Neural progenitor cell (in vitro differentiated cells): ENCODE results near the gene KNL1. TPM values are rescaled to one million over a fixed set of nuclear protein-coding genes. Genes with fewer than 3 reads are reported as not detected.
A peak's percentile ranks its signal among the peaks of the same experiment; 100 is the strongest.

ENCODE experiments used
- DNase-seq: peaks from one replicate; pipeline ENCODE4 v3.0.0-alpha.2; 2016; ENCODE audit warnings: low spot score
- H2AFZ ChIP-seq: fragments of 200-600 bp; sonication (generic); replicated peaks from 2 replicates; pipeline ENCODE4 v1.6.1; 2016; ENCODE audit warnings: antibody characterized with exemption
- H3F3A ChIP-seq: fragments of 200-600 bp; sonication (generic); 2 replicates; pipeline ENCODE4 v1.6.1; 2016; ENCODE audit warnings: antibody characterized with exemption, low read depth
- H3K27ac ChIP-seq: fragments of 200-600 bp; sonication (generic); 2 replicates; pipeline ENCODE4 v1.5.1; 2016; ENCODE audit warnings: mild to moderate bottlenecking
- H3K27me3 ChIP-seq: fragments of 200-600 bp; sonication (generic); 2 replicates; pipeline ENCODE4 v1.6.1; 2016; ENCODE audit warnings: mild to moderate bottlenecking, moderate library complexity
- H3K36me3 ChIP-seq: fragments of 200-600 bp; sonication (generic); 2 replicates; pipeline ENCODE4 v1.5.1; 2016
- H3K4me1 ChIP-seq: fragments of 200-600 bp; sonication (generic); 2 replicates; pipeline ENCODE4 v1.6.1; 2016; ENCODE audit warnings: mixed run types
- H3K4me2 ChIP-seq: fragments of 200-600 bp; sonication (generic); 2 replicates; pipeline ENCODE4 v1.6.1; 2016
- H3K4me3 ChIP-seq: fragments of 200-600 bp; sonication (generic); 2 replicates; pipeline ENCODE4 v1.5.1; 2016
- H3K79me2 ChIP-seq: fragments of 200-600 bp; sonication (generic); 2 replicates; pipeline ENCODE4 v1.6.1; 2016; ENCODE audit warnings: low read depth
- H3K9ac ChIP-seq: fragments of 200-600 bp; sonication (generic); 2 replicates; pipeline ENCODE4 v1.6.1; 2016
- H3K9me3 ChIP-seq: fragments of 200-600 bp; sonication (generic); 2 replicates; pipeline ENCODE4 v1.5.1; 2016; ENCODE audit warnings: low read depth
- H4K20me1 ChIP-seq: fragments of 200-600 bp; sonication (generic); 2 replicates; pipeline ENCODE4 v1.6.1; 2016; ENCODE audit warnings: low read depth
- H3K27ac Mint-ChIP-seq: 3 replicates; pipeline ENCODE4 v1.8.0; 2021; ENCODE audit warnings: mixed read lengths
- H3K27me3 Mint-ChIP-seq: 2 replicates; pipeline ENCODE4 v1.8.0; 2022; ENCODE audit warnings: low read depth, mild to moderate bottlenecking, inconsistent platforms, moderate library complexity, mixed read lengths; ENCODE audit not compliant: insufficient read depth
- H3K36me3 Mint-ChIP-seq: 3 replicates; pipeline ENCODE4 v1.8.0; 2021; ENCODE audit warnings: mixed read lengths
- H3K4me1 Mint-ChIP-seq: 3 replicates; pipeline ENCODE4 v1.8.0; 2021; ENCODE audit warnings: mixed read lengths
- H3K4me3 Mint-ChIP-seq: 3 replicates; pipeline ENCODE4 v1.8.0; 2021; ENCODE audit warnings: mild to moderate bottlenecking, moderate library complexity, mixed read lengths
- H3K9me3 Mint-ChIP-seq: 3 replicates; pipeline ENCODE4 v1.8.0; 2020; ENCODE audit warnings: mixed read lengths
- EZH2 ChIP-seq: fragments of 200-600 bp; sonication (generic); IDR thresholded peaks from 2 replicates; pipeline ENCODE4 v1.6.1; 2017; ENCODE audit warnings: antibody characterized with exemption, mild to moderate bottlenecking, moderate library complexity
- EZH2phosphoT487 ChIP-seq: fragments of 200-600 bp; sonication (generic); IDR thresholded peaks from 2 replicates; pipeline ENCODE4 v1.6.1; 2017; ENCODE audit warnings: antibody characterized with exemption
- total RNA-seq: library from RNA; depleted of rRNA; stranded (reverse); fragments of >200 nt; gene quantifications from 2 replicates; pipeline ENCODE4 v1.2.3, GENCODE V29; 2015; ENCODE audit warnings: low replicate concordance
- TF ChIP-seq, protein P1 (sequence below): fragments of 200-600 bp; sonication (generic); IDR thresholded peaks from 2 replicates; pipeline ENCODE4 v1.5.1; 2017; ENCODE audit warnings: antibody characterized with exemption, mild to moderate bottlenecking

The KNL1 gene
- total RNA-seq, 1 donor from 2014 or later: 125 TPM

DNA sequence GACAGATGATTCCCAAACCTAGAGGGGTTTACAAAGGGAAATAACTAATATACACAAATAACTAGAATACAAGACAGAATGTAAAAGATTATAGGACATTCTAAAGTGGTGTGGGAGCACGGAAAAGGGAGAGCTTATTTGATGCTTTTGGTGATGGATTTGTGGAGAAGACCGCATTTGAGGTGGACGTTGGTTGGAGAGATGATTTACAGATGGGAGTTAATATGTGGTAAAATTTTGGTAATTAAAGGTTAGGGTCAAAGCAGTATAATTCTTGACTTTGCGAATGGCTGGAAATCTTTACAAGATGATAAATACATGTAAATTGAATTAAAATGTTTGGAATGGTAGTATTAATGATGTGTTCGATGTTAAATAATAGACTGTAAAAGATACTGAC is 1.2 kb downstream of the KNL1 start:
- H3K4me2 ChIP-seq: peak overlapping the region; percentile 87
- H3K27ac Mint-ChIP-seq: no peak overlapping the region

DNA sequence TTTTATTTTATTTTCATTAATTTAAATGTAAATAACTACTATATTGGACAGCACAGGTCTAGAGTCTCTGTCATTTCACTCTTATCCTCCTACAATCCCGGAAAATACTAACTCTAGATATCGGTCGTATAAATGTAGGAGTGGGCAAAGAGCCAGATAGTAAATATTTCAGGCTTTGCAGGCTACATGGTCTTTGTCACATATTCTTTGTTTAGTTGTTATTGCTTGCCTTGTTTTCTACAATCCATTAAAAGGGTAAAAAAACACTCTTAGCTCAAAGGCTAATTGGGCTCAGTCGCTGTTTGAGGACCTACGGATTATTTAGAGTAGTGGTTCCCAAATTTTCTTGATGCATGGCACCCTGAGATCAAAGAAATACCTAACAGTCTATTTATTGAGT is 1.7 kb downstream of the KNL1 start:
- Histone ChIP-seq H3K36me3 (no peaks in the 10 kb centered on the region), H3K79me2 (peaks cover 60% of the 10 kb centered on the region), H3K4me3 (peak overlapping the region; percentile 75), H4K20me1 (no peaks in the 10 kb centered on the region), H3K4me1 (peaks cover 9% of the 10 kb centered on the region), H2AFZ (no peak overlapping the region), H3K9me3 (no peaks in the 10 kb centered on the region), H3K9ac (no peak overlapping the region), H3F3A (peaks cover 28% of the 10 kb centered on the region), H3K27me3 (no peaks in the 10 kb centered on the region), H3K4me2 (peak overlapping the region; percentile 87), H3K27ac (no peak overlapping the region)
- peaks cover 20% of the 10 kb centered on the region for H3K27me3 Mint-ChIP-seq
- TF ChIP-seq EZH2phosphoT487: no peak
- TF ChIP-seq EZH2: no peak
- TF ChIP-seq, protein P1, sequence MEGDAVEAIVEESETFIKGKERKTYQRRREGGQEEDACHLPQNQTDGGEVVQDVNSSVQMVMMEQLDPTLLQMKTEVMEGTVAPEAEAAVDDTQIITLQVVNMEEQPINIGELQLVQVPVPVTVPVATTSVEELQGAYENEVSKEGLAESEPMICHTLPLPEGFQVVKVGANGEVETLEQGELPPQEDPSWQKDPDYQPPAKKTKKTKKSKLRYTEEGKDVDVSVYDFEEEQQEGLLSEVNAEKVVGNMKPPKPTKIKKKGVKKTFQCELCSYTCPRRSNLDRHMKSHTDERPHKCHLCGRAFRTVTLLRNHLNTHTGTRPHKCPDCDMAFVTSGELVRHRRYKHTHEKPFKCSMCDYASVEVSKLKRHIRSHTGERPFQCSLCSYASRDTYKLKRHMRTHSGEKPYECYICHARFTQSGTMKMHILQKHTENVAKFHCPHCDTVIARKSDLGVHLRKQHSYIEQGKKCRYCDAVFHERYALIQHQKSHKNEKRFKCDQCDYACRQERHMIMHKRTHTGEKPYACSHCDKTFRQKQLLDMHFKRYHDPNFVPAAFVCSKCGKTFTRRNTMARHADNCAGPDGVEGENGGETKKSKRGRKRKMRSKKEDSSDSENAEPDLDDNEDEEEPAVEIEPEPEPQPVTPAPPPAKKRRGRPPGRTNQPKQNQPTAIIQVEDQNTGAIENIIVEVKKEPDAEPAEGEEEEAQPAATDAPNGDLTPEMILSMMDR: no peak
- peaks cover 14% of the 10 kb centered on the region for H3K4me1 Mint-ChIP-seq
- peaks cover 3% of the 10 kb centered on the region for H3K9me3 Mint-ChIP-seq
- no peak for DNase-seq
- H3K4me3 Mint-ChIP-seq: peak overlapping the region; percentile 50
- H3K27ac Mint-ChIP-seq: no peak overlapping the region
- peaks cover 5% of the 10 kb centered on the region for H3K36me3 Mint-ChIP-seq

More for the DNA sequence above, 1.2 kb downstream of the KNL1 start:
- Histone ChIP-seq H3K79me2 (peaks cover 56% of the 10 kb centered on the region), H3F3A (peaks cover 28% of the 10 kb centered on the region), H3K4me1 (peaks cover 9% of the 10 kb centered on the region), H3K9ac (peak overlapping the region; percentile 82), H3K27me3 (no peaks in the 10 kb centered on the region), H3K36me3 (no peaks in the 10 kb centered on the region), H3K27ac (no peak overlapping the region), H2AFZ (peak overlapping the region; percentile 95), H4K20me1 (no peaks in the 10 kb centered on the region), H3K4me3 (peak overlapping the region; percentile 75), H3K9me3 (no peaks in the 10 kb centered on the region)
- peaks cover 5% of the 10 kb centered on the region for H3K36me3 Mint-ChIP-seq
- peaks cover 20% of the 10 kb centered on the region for H3K27me3 Mint-ChIP-seq
- H3K9me3 Mint-ChIP-seq: peaks cover 3% of the 10 kb centered on the region
- DNase-seq: no peak
- TF ChIP-seq EZH2phosphoT487: no peak
- TF ChIP-seq EZH2: no peak
- TF ChIP-seq, protein P1: no peak
- H3K4me3 Mint-ChIP-seq: peak overlapping the region; percentile 95
- H3K4me1 Mint-ChIP-seq: peaks cover 19% of the 10 kb centered on the region

DNA sequence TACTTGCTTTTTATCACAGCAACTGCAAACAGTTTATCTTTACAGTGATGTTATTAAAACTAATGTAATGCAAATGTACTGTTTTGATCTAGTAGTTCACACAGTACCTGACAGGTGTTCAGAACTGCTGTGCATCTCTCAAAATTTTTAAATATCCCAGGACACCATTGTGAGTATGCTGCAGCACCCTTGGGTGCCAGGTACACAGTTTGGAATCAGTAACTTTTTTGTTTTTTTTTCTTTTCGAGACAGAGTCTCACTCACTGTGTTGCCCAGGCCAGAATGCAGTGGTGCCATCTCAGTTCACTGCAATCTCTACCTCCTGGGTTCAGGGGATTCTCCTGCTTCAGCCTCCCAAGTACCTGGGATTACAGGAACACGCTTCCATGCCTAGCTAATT is 3.0 kb downstream of the KNL1 start:
- H3K4me1 Mint-ChIP-seq: peaks cover 9% of the 10 kb centered on the region
- H3K36me3 Mint-ChIP-seq: peaks cover 5% of the 10 kb centered on the region
- Histone ChIP-seq H3K79me2 (peaks cover 67% of the 10 kb centered on the region), H3K27me3 (no peaks in the 10 kb centered on the region), H2AFZ (no peak overlapping the region), H3K27ac (no peak overlapping the region), H4K20me1 (no peaks in the 10 kb centered on the region), H3F3A (peaks cover 28% of the 10 kb centered on the region), H3K4me2 (no peak overlapping the region), H3K4me3 (no peak overlapping the region), H3K36me3 (no peaks in the 10 kb centered on the region), H3K9ac (no peak overlapping the region), H3K4me1 (peaks cover 9% of the 10 kb centered on the region), H3K9me3 (no peaks in the 10 kb centered on the region)
- H3K4me3 Mint-ChIP-seq: no peak overlapping the region
- TF ChIP-seq, protein P1: no peak
- no peak for TF ChIP-seq EZH2phosphoT487
- TF ChIP-seq EZH2: no peak
- no peak for DNase-seq
- no peak overlapping the region for H3K27ac Mint-ChIP-seq
- peaks cover 13% of the 10 kb centered on the region for H3K27me3 Mint-ChIP-seq
- H3K9me3 Mint-ChIP-seq: peaks cover 3% of the 10 kb centered on the region
